Tibial nerve (tissue), 4 donors: ENCODE data around the gene CEP44. TPM values are rescaled to one million over a fixed set of nuclear protein-coding genes. Genes with fewer than 3 reads are reported as not detected.
"Not testable (repeated sequence)": the region's sequence is repeated elsewhere in the genome, so short reads cannot be mapped to it uniquely, and the experiment has no call there.

Experiments
- DNase-seq, 2 donors: peaks; one replicate each; pipeline ENCODE4 v3.0.0-alpha.2; 2019; ENCODE audit warnings: low spot score in 2 of 2
- H3K27ac ChIP-seq, 4 donors: fragments of 200-600 bp; sonication (generic) in 3 of 4; one replicate each; pipeline ENCODE4 v1.5.1; 2017 to 2019; ENCODE audit warnings: mild to moderate bottlenecking in 1 of 4
- H3K27me3 ChIP-seq, 2 donors: fragments of 200-600 bp; sonication (generic) in 1 of 2; one replicate each; pipeline versions ENCODE4 v1.5.1 to v1.6.0; 2017 to 2019
- H3K36me3 ChIP-seq, 3 donors: fragments of 200-600 bp; sonication (generic); one replicate each; pipeline ENCODE4 v1.5.1; 2018 to 2019
- H3K4me1 ChIP-seq, 4 donors: fragments of 200-600 bp; sonication (generic) in 3 of 4; one replicate each; pipeline ENCODE4 v1.5.1; 2017 to 2019
- H3K4me3 ChIP-seq, 4 donors: fragments of 200-600 bp; sonication (generic) in 3 of 4; one replicate each; pipeline ENCODE4 v1.5.1; 2017 to 2019; ENCODE audit warnings: mild to moderate bottlenecking in 1 of 4, moderate library complexity in 1 of 4
- H3K9me3 ChIP-seq, 4 donors: fragments of 200-600 bp; sonication (generic) in 3 of 4; one replicate each; pipeline ENCODE4 v1.5.1; 2017 to 2019
- CTCF ChIP-seq, 5 experiments: fragments of 200-600 bp in 3 of 5; fragments of 450-650 bp in 2 of 5; sonication (generic) in 3 of 5; IDR thresholded peaks; one replicate each; pipeline ENCODE4 v1.5.1; 2016 to 2019; ENCODE audit warnings: antibody characterized with exemption in 5 of 5, mild to moderate bottlenecking in 3 of 5, moderate library complexity in 2 of 5
- EP300 ChIP-seq, 2 donors: sonication (generic); formaldehyde crosslinking; IDR thresholded peaks; one replicate each; pipeline ENCODE4 v1.6.1; 2017; ENCODE audit warnings: antibody characterized with exemption in 2 of 2, mild to moderate bottlenecking in 1 of 2
- POLR2A ChIP-seq, 2 donors: fragments of 450-650 bp; IDR thresholded peaks; one replicate each; pipeline ENCODE4 v1.6.1; 2017; ENCODE audit warnings: antibody characterized with exemption in 2 of 2, mild to moderate bottlenecking in 2 of 2, moderate library complexity in 2 of 2
- WGBS, 2 donors: methylation state at CpG; one replicate each; pipeline ENCODE4 v1.1.5; 2018; 5-methylcytosine and 5-hydroxymethylcytosine counted together
- total RNA-seq, 4 donors: library from RNA; depleted of rRNA; stranded (reverse); fragments of >200 nt; gene quantifications; one replicate each; pipeline ENCODE4 v1.1.0, GENCODE V29; 2016

Gene CEP44
- total RNA-seq, 4 donors from 2014 or later: 16.7 to 27.4 (median 21.5) TPM

- DNase-seq: no peak
- Histone ChIP-seq H3K4me3 (no peak overlapping the region), H3K36me3 (peaks cover 0 to 4% (median 0%) of the 10 kb centered on the region in 3 donors), H3K4me1 (peaks cover 0 to 5% (median 0%) of the 10 kb centered on the region in 4 donors), H3K9me3 (no peaks in the 10 kb centered on the region), H3K27ac (no peak overlapping the region), H3K27me3 (no peaks in the 10 kb centered on the region)
- WGBS, 2 donors: 70 to 79% methylated on average over 1 of the region's 1 CpG
- TF ChIP-seq POLR2A (IDR thresholded peaks at IDR 0.05) (no peak), CTCF (IDR thresholded peaks at IDR 0.05) (no peak), EP300 (IDR thresholded peaks at IDR 0.05) (no peak)
Measured at GRCh38 chr4:174256277-174256713, 27.4 kb upstream of the CEP44 start.

GRCh38 chr4:174259580-174259979 is 24.1 kb upstream of the CEP44 start:
- H3K36me3 ChIP-seq: peaks cover 0 to 4% (median 0%) of the 10 kb centered on the region in 3 donors
- peaks cover 0 to 24% (median 2%) of the 10 kb centered on the region in 4 donors for H3K4me1 ChIP-seq
- DNase-seq: no peak
- no peaks in the 10 kb centered on the region for H3K9me3 ChIP-seq
- H3K4me3 ChIP-seq: no peak overlapping the region
- H3K27me3 ChIP-seq: no peaks in the 10 kb centered on the region
- no peak overlapping the region for H3K27ac ChIP-seq
- no peak for TF ChIP-seq POLR2A (IDR thresholded peaks at IDR 0.05)
- TF ChIP-seq EP300 (IDR thresholded peaks at IDR 0.05): no peak
- no peak for TF ChIP-seq CTCF (IDR thresholded peaks at IDR 0.05)

GRCh38 chr4:174260099-174260498 is 23.6 kb upstream of the CEP44 start:
- Histone ChIP-seq H3K4me3 (no peak overlapping the region), H3K4me1 (peaks cover 0 to 24% (median 2%) of the 10 kb centered on the region in 4 donors), H3K27me3 (no peaks in the 10 kb centered on the region), H3K27ac (no peak overlapping the region), H3K9me3 (no peaks in the 10 kb centered on the region), H3K36me3 (peaks cover 0 to 4% (median 0%) of the 10 kb centered on the region in 3 donors)
- no peak for DNase-seq
- 30 to 37% methylated on average over 3 of the region's 3 CpGs for WGBS, 2 donors
- TF ChIP-seq EP300 (IDR thresholded peaks at IDR 0.05) (no peak), POLR2A (IDR thresholded peaks at IDR 0.05) (no peak), CTCF (IDR thresholded peaks at IDR 0.05) (no peak)

- peaks cover 0 to 25% (median 2%) of the 10 kb centered on the region in 4 donors for H3K4me1 ChIP-seq
- not testable (repeated sequence) for H3K27ac ChIP-seq, H3K36me3 ChIP-seq, DNase-seq, H3K4me3 ChIP-seq, H3K27me3 ChIP-seq, H3K9me3 ChIP-seq
- 64 to 67% methylated on average over 1 of the region's 1 CpG for WGBS, 2 donors
Measured at GRCh38 chr4:174261432-174261831, 22.3 kb upstream of the CEP44 start.

- Histone ChIP-seq H3K4me3 (no peak overlapping the region), H3K27ac (no peak overlapping the region), H3K4me1 (peaks cover 0 to 34% (median 2%) of the 10 kb centered on the region in 4 donors), H3K9me3 (no peaks in the 10 kb centered on the region), H3K36me3 (no peaks in the 10 kb centered on the region), H3K27me3 (no peaks in the 10 kb centered on the region)
- 67 to 71% methylated on average over 6 of the region's 6 CpGs for WGBS, 2 donors
- no peak for DNase-seq
- TF ChIP-seq CTCF (IDR thresholded peaks at IDR 0.05) (no peak), EP300 (IDR thresholded peaks at IDR 0.05) (no peak), POLR2A (IDR thresholded peaks at IDR 0.05) (no peak)
Measured at GRCh38 chr4:174262624-174263444, 20.9 kb upstream of the CEP44 start.
